ENCODE results near the gene FERMT2.
A peak's percentile ranks its signal among the peaks of the same experiment; 100 is the strongest.

The FERMT2 gene

GRCh38 chr14:52879958-52880357 is 70.9 kb downstream of the FERMT2 start:
- no peak for DNase-seq (ENCODE audit: low read depth)
- no peak for TF ChIP-seq CTCF (IDR thresholded peaks at IDR 0.05; ENCODE audit: low read length, missing control alignments)
- no peak overlapping the region for H3K4me3 ChIP-seq (replicated peaks; ENCODE audit: low read depth, low read length)

- no peak for DNase-seq (ENCODE audit: low read depth)
- H3K4me3 ChIP-seq (replicated peaks; ENCODE audit: low read depth, low read length), result no peak overlapping the region
- TF ChIP-seq CTCF (IDR thresholded peaks at IDR 0.05; ENCODE audit: low read length, missing control alignments), result no peak
These were observed 71.9 kb downstream of the FERMT2 start for GRCh38 chr14:52878946-52879345.

GRCh38 chr14:52878469-52878868 is 72.4 kb downstream of the FERMT2 start:
- DNase-seq (ENCODE audit: low read depth), result no peak
- no peak overlapping the region for H3K4me3 ChIP-seq (replicated peaks; ENCODE audit: low read depth, low read length)
- no peak for TF ChIP-seq CTCF (IDR thresholded peaks at IDR 0.05; ENCODE audit: low read length, missing control alignments)

- peak; percentile 76 for DNase-seq (ENCODE audit: low read depth)
- TF ChIP-seq CTCF (IDR thresholded peaks at IDR 0.05; ENCODE audit: low read length, missing control alignments), result no peak
- H3K4me3 ChIP-seq (replicated peaks; ENCODE audit: low read depth, low read length), result no peak overlapping the region
These were observed 73.2 kb downstream of the FERMT2 start for GRCh38 chr14:52877628-52878027.

GRCh38 chr14:52876806-52877205 is 74.0 kb downstream of the FERMT2 start:
- TF ChIP-seq CTCF (IDR thresholded peaks at IDR 0.05; ENCODE audit: low read length, missing control alignments), result no peak
- no peak for DNase-seq (ENCODE audit: low read depth)
- no peak overlapping the region for H3K4me3 ChIP-seq (replicated peaks; ENCODE audit: low read depth, low read length)

GRCh38 chr14:52876311-52876710 is 74.5 kb downstream of the FERMT2 start:
- DNase-seq (ENCODE audit: low read depth), result peak; percentile 63

More at GRCh38 chr14:52876311-52876710, 74.5 kb downstream of the FERMT2 start:
- no peak for TF ChIP-seq CTCF (IDR thresholded peaks at IDR 0.05; ENCODE audit: low read length, missing control alignments)
- no peak overlapping the region for H3K4me3 ChIP-seq (replicated peaks; ENCODE audit: low read depth, low read length)

All from fibroblast of pulmonary artery (primary cell).